ENCODE data around the gene ELF2.

- TF ChIP-seq CTCF (IDR thresholded peaks at IDR 0.05; ENCODE audit: poor library complexity, severe bottlenecking) (no peak), POLR2AphosphoS5 (IDR thresholded peaks at IDR 0.05) (no peak), EZH2 (IDR thresholded peaks at IDR 0.05; ENCODE audit: borderline replicate concordance, insufficient read depth, low read length, poor library complexity, severe bottlenecking) (no peak), EP300 (conservative IDR thresholded peaks at IDR 0.05; ENCODE audit: poor library complexity, severe bottlenecking) (no peak), REST (IDR thresholded peaks at IDR 0.05; ENCODE audit: borderline replicate concordance) (no peak), RAD21 (conservative IDR thresholded peaks at IDR 0.05) (no peak), SMC3 (conservative IDR thresholded peaks at IDR 0.05; ENCODE audit: poor library complexity) (no peak)
Measured at GRCh38 chr4:139202991-139203390, 26.0 kb upstream of the ELF2 start.

Data from neural cell (in vitro differentiated cells).